Trophoblast cell (in vitro differentiated cells and primary cell): ENCODE results near the gene CTSV.

Experiments used
- DNase-seq, 2 donors: peaks; one replicate each; pipeline ENCODE4 v3.0.0-alpha.2; 2016
- H2AFZ ChIP-seq: 2 replicates; pipeline ENCODE4 v1.6.1; 2013; ENCODE audit warnings: low read length, moderate library complexity, mild to moderate bottlenecking; ENCODE audit not compliant: insufficient read depth, poor library complexity
- H2AK5ac ChIP-seq: 2 replicates; pipeline ENCODE4 v1.6.1; 2013; ENCODE audit warnings: mild to moderate bottlenecking, low read length
- H2BK120ac ChIP-seq: 2 replicates; pipeline ENCODE4 v1.6.1; 2013; ENCODE audit warnings: low read length, mild to moderate bottlenecking, moderate library complexity; ENCODE audit not compliant: insufficient read depth, poor library complexity
- H2BK12ac ChIP-seq: 2 replicates; pipeline ENCODE4 v1.6.1; 2013; ENCODE audit warnings: mild to moderate bottlenecking, low read length, moderate library complexity
- H2BK5ac ChIP-seq: 2 replicates; pipeline ENCODE4 v1.6.1; 2013; ENCODE audit warnings: low read length, low read depth, moderate library complexity, mild to moderate bottlenecking; ENCODE audit not compliant: poor library complexity
- H3K14ac ChIP-seq: 2 replicates; pipeline ENCODE4 v1.6.1; 2013; ENCODE audit warnings: mild to moderate bottlenecking, low read length
- H3K18ac ChIP-seq: 2 replicates; pipeline ENCODE4 v1.6.1; 2013; ENCODE audit warnings: mild to moderate bottlenecking, low read length
- H3K23ac ChIP-seq: 2 replicates; pipeline ENCODE4 v1.6.1; 2013; ENCODE audit warnings: low read length
- H3K27ac ChIP-seq: 2 replicates; pipeline ENCODE4 v1.5.1; 2013; ENCODE audit warnings: low read depth, mild to moderate bottlenecking, inconsistent platforms, low read length, moderate library complexity
- H3K27me3 ChIP-seq: 2 replicates; pipeline ENCODE4 v1.6.1; 2013; ENCODE audit warnings: inconsistent platforms, mild to moderate bottlenecking, low read length, moderate library complexity; ENCODE audit not compliant: insufficient read depth
- H3K36me3 ChIP-seq, 2 experiments: 1 replicate in 1 of 2; 2 replicates in 1 of 2; pipeline ENCODE4 v1.6.1; 2013; ENCODE audit warnings: low read length in 2 of 2, mild to moderate bottlenecking in 2 of 2, moderate library complexity in 1 of 2; ENCODE audit not compliant: insufficient read depth in 2 of 2, control insufficient read depth in 1 of 2
- H3K4ac ChIP-seq: 2 replicates; pipeline ENCODE4 v1.6.1; 2013; ENCODE audit warnings: low read depth, mild to moderate bottlenecking, low read length, moderate library complexity
- H3K4me1 ChIP-seq, 2 experiments: 1 replicate in 1 of 2; 2 replicates in 1 of 2; pipeline ENCODE4 v1.6.1; 2013; ENCODE audit warnings: low read length in 2 of 2, mild to moderate bottlenecking in 2 of 2, moderate library complexity in 1 of 2; ENCODE audit not compliant: insufficient read depth in 2 of 2, control insufficient read depth in 1 of 2
- H3K4me2 ChIP-seq: 2 replicates; pipeline ENCODE4 v1.6.1; 2013; ENCODE audit warnings: inconsistent platforms, mild to moderate bottlenecking, low read length, moderate library complexity
- H3K4me3 ChIP-seq: 2 replicates; pipeline ENCODE4 v1.5.1; 2013; ENCODE audit warnings: mild to moderate bottlenecking, low read depth, low read length, inconsistent platforms
- H3K79me1 ChIP-seq: one replicate; pipeline ENCODE4 v1.6.1; 2013; ENCODE audit warnings: low read length
- H3K79me2 ChIP-seq: 2 replicates; pipeline ENCODE4 v1.6.1; 2013; ENCODE audit warnings: low read length, mild to moderate bottlenecking; ENCODE audit not compliant: control insufficient read depth, insufficient read depth, poor library complexity
- H3K9ac ChIP-seq: 2 replicates; pipeline ENCODE4 v1.6.1; 2013; ENCODE audit warnings: mild to moderate bottlenecking, low read length
- H3K9me3 ChIP-seq: 2 replicates; pipeline ENCODE4 v1.6.1; 2013; ENCODE audit warnings: low read depth, mild to moderate bottlenecking, control low read depth, inconsistent platforms, low read length; ENCODE audit not compliant: insufficient read depth
- H4K12ac ChIP-seq: 2 replicates; pipeline ENCODE4 v1.6.1; 2013; ENCODE audit warnings: low read depth, mild to moderate bottlenecking, low read length, moderate library complexity
- H4K8ac ChIP-seq: 2 replicates; pipeline ENCODE4 v1.6.1; 2013; ENCODE audit warnings: low read depth, mild to moderate bottlenecking, low read length, moderate library complexity
- H4K91ac ChIP-seq: one replicate; pipeline ENCODE4 v1.6.1; 2013; ENCODE audit warnings: low read depth, mild to moderate bottlenecking, low read length, moderate library complexity
- WGBS: extraction: QIAGEN DNeasy Blood & Tissue Kit; methylation state at CpG from one replicate; pipeline ENCODE4 v1.1.7; 2013; ENCODE audit warnings: missing lambda C conversion rate; ENCODE audit not compliant: insufficient read length, insufficient coverage; ENCODE audit errors: extremely low coverage; 5-methylcytosine and 5-hydroxymethylcytosine counted together

CTSV gene

GRCh38 chr9:97064176-97064575 lies 25.2 kb upstream of the CTSV start:
- Histone ChIP-seq H3K4me2 (no peak overlapping the region), H3K4me1 (no peaks in the 10 kb centered on the region), H2BK12ac (no peak overlapping the region), H4K91ac (no peak overlapping the region), H3K23ac (no peak overlapping the region), H3K36me3 (no peaks in the 10 kb centered on the region), H3K79me1 (no peaks in the 10 kb centered on the region), H3K27ac (no peak overlapping the region), H2AK5ac (no peak overlapping the region), H3K9ac (no peak overlapping the region), H3K27me3 (no peaks in the 10 kb centered on the region), H3K4me3 (no peak overlapping the region), H3K14ac (no peak overlapping the region), H3K18ac (no peak overlapping the region), H4K12ac (no peak overlapping the region), H2AFZ (no peak overlapping the region), H4K8ac (no peak overlapping the region), H2BK120ac (no peak overlapping the region), H3K4ac (no peak overlapping the region), H3K9me3 (no peaks in the 10 kb centered on the region), H3K79me2 (no peaks in the 10 kb centered on the region), H2BK5ac (no peak overlapping the region)
- DNase-seq, result no peak
- WGBS, result no CpG with 5 or more reads among the region's 2 CpGs

DNA sequence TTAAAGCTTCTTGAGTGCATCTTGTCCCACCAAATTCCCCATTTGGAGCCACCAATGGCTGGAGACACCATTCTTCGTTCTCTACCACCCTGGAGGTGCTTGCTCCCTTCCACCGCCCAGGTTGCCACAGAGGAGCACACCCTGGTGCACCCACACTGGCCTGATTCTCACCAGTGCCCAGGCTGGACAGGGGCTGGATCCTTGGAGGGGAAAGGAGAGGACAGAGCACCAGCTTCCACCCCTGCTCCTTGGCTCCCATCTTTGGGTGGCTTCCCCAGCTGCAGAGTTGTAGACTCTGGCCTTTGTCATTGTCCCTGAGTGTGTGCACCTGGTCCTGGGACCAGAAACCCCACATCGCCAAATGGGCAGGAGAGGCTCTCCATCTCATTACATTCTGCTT lies 21.9 kb upstream of the CTSV start:
- no CpG with 5 or more reads among the region's 3 CpGs for WGBS
- no peak overlapping the region for H4K91ac ChIP-seq
- no peak for DNase-seq
- H4K12ac ChIP-seq, result no peak overlapping the region
- H2BK5ac ChIP-seq, result no peak overlapping the region
- no peak overlapping the region for H3K18ac ChIP-seq
- H3K4me3 ChIP-seq, result no peak overlapping the region
- no peaks in the 10 kb centered on the region for H3K79me2 ChIP-seq
- no peaks in the 10 kb centered on the region for H3K4me1 ChIP-seq
- no peaks in the 10 kb centered on the region for H3K27me3 ChIP-seq
- H2BK12ac ChIP-seq, result no peak overlapping the region
- H3K79me1 ChIP-seq, result no peaks in the 10 kb centered on the region
- H3K4ac ChIP-seq, result no peak overlapping the region
- no peak overlapping the region for H3K27ac ChIP-seq
- no peak overlapping the region for H4K8ac ChIP-seq
- no peaks in the 10 kb centered on the region for H3K9me3 ChIP-seq
- no peak overlapping the region for H2BK120ac ChIP-seq
- no peak overlapping the region for H3K14ac ChIP-seq
- no peak overlapping the region for H3K9ac ChIP-seq
- no peak overlapping the region for H2AK5ac ChIP-seq
- no peak overlapping the region for H3K23ac ChIP-seq
- no peak overlapping the region for H3K4me2 ChIP-seq
- no peak overlapping the region for H2AFZ ChIP-seq
- no peaks in the 10 kb centered on the region for H3K36me3 ChIP-seq

- no peak for DNase-seq
- no peak overlapping the region for H3K4me3 ChIP-seq
- no peaks in the 10 kb centered on the region for H3K27me3 ChIP-seq
- no peak overlapping the region for H3K9ac ChIP-seq
- no peak overlapping the region for H2AK5ac ChIP-seq
- no peaks in the 10 kb centered on the region for H3K36me3 ChIP-seq
- H3K23ac ChIP-seq, result no peak overlapping the region
- H3K4me2 ChIP-seq, result no peak overlapping the region
- no peak overlapping the region for H4K8ac ChIP-seq
- H3K9me3 ChIP-seq, result no peaks in the 10 kb centered on the region
- H2BK5ac ChIP-seq, result no peak overlapping the region
- H3K79me2 ChIP-seq, result no peaks in the 10 kb centered on the region
- H2BK120ac ChIP-seq, result no peak overlapping the region
- WGBS, result no CpG with 5 or more reads among the region's 3 CpGs
- no peak overlapping the region for H4K91ac ChIP-seq
- H3K79me1 ChIP-seq, result no peaks in the 10 kb centered on the region
- no peak overlapping the region for H3K4ac ChIP-seq
- H3K14ac ChIP-seq, result no peak overlapping the region
- no peaks in the 10 kb centered on the region for H3K4me1 ChIP-seq
- H3K18ac ChIP-seq, result no peak overlapping the region
- no peak overlapping the region for H2BK12ac ChIP-seq
- H4K12ac ChIP-seq, result no peak overlapping the region
- no peak overlapping the region for H2AFZ ChIP-seq
- H3K27ac ChIP-seq, result no peak overlapping the region
These were observed 20.7 kb upstream of the CTSV start for GRCh38 chr9:97059626-97060025.

DNA sequence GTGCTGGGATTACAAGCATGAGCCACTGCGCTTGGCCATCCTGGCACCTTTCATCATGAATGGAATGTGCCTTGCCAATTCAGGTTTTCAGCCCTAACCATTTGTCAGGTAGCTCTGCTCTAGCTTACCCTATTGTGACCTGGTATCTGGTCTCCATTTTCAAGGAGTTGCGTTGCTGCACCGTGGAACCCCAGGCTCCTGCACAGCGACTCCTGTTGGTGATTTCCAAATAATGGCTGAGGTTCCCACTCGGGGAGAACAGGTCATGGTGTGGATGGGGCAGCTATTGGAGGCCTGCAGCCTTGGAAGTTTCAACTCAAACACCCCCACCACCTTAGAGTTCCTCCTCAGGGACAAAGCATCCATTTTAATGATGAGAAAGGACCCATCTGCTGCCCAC lies 18.7 kb upstream of the CTSV start:
- Histone ChIP-seq H2AK5ac (no peak overlapping the region), H3K23ac (no peak overlapping the region), H3K14ac (no peak overlapping the region), H3K9ac (no peak overlapping the region), H2BK120ac (no peak overlapping the region), H3K27me3 (no peaks in the 10 kb centered on the region), H3K4me1 (peaks cover 0 to 8% of the 10 kb centered on the region in 2 experiments), H4K8ac (no peak overlapping the region), H3K4ac (no peak overlapping the region), H3K4me2 (no peak overlapping the region), H4K91ac (no peak overlapping the region), H3K4me3 (no peak overlapping the region), H2BK5ac (no peak overlapping the region), H3K18ac (no peak overlapping the region), H3K79me1 (no peaks in the 10 kb centered on the region), H3K79me2 (no peaks in the 10 kb centered on the region), H3K9me3 (no peaks in the 10 kb centered on the region), H3K27ac (no peak overlapping the region), H2AFZ (no peak overlapping the region), H2BK12ac (no peak overlapping the region), H4K12ac (no peak overlapping the region), H3K36me3 (no peaks in the 10 kb centered on the region)
- DNase-seq, result no peak
- no CpG with 5 or more reads among the region's 5 CpGs for WGBS
